ENCODE results near the gene MRPL51.

- TF ChIP-seq EP300 (IDR thresholded peaks at IDR 0.05; ENCODE audit: borderline replicate concordance), result no peak
- TF ChIP-seq TEAD4 (IDR thresholded peaks at IDR 0.05), result no peak
- no peak for TF ChIP-seq TAF1 (IDR thresholded peaks at IDR 0.05; ENCODE audit: low read depth)
- no peak for TF ChIP-seq CEBPB (IDR thresholded peaks at IDR 0.05)
- no peak for TF ChIP-seq CREB1 (IDR thresholded peaks at IDR 0.05; ENCODE audit: low read depth)
- no peak for TF ChIP-seq RAD21 (IDR thresholded peaks at IDR 0.05; ENCODE audit: low read depth)
- no peak for TF ChIP-seq YY1 (IDR thresholded peaks at IDR 0.05; ENCODE audit: low read depth)
- TF ChIP-seq MAX (IDR thresholded peaks at IDR 0.05), result no peak
- TF ChIP-seq FOXM1 (IDR thresholded peaks at IDR 0.05; ENCODE audit: borderline replicate concordance, low read depth), result no peak
- TF ChIP-seq EGR1 (IDR thresholded peaks at IDR 0.05), result no peak
Measured at GRCh38 chr12:6526766-6527525, 33.9 kb upstream of the MRPL51 start.

Data from Ishikawa (cell line).